Spleen (tissue), 7 donors: ENCODE results near the gene SPECC1.

Experiments
- CTCF ChIP-seq, 11 experiments: fragments of 200-600 bp in 7 of 11; fragments of 450-650 bp in 4 of 11; sonication (generic) in 4 of 11; IDR thresholded peaks in 8 of 11; conservative IDR thresholded peaks in 3 of 11; 1 replicate in 7 of 11; 2 replicates in 4 of 11; pipeline versions ENCODE4 v1.4.0 to v1.8.0; 2016 to 2021; ENCODE audit warnings: antibody characterized with exemption in 11 of 11, inconsistent platforms in 4 of 11, mild to moderate bottlenecking in 1 of 11
- POLR2A ChIP-seq, 3 donors: fragments of 450-650 bp; IDR thresholded peaks; one replicate each; pipeline ENCODE4 v1.5.1; 2017; ENCODE audit warnings: antibody characterized with exemption in 3 of 3, mild to moderate bottlenecking in 1 of 3
- donor health status: DM: no; HTN: no; CAD: no; lungs with moderate emphysema.
- donor health status: DM: no; HTN: no; CAD: no.
- donor health status: DM: no; HTN: no; CAD: no.

GRCh38 chr17:20206591-20206990 is 197.4 kb downstream of the SPECC1 start:
- TF ChIP-seq CTCF (IDR thresholded peaks at IDR 0.05 in 8 of 11, conservative IDR thresholded peaks at IDR 0.05 in 3 of 11): no peak
- no peak for TF ChIP-seq POLR2A (IDR thresholded peaks at IDR 0.05)
